H1 (cell line): Measurements from ENCODE around the gene DRP2. TPM values are rescaled to one million over a fixed set of nuclear protein-coding genes. Genes with fewer than 3 reads are reported as not detected.

Experiments used
- CTCF ChIA-PET: fragments of 300-600 bp; sonication (Branson Sonifier 250); formaldehyde crosslinking; loops from one replicate; lab custom pipeline; 2021; ENCODE audit not compliant: partially characterized antibody; lab: Charles Lee
- POLR2A ChIA-PET: fragments of 300-600 bp; sonication (Branson Sonifier 250); formaldehyde crosslinking; loops from one replicate; lab custom pipeline; 2021; ENCODE audit warnings: inconsistent platforms; ENCODE audit not compliant: partially characterized antibody; lab: Charles Lee
- DNase-seq, 2 experiments: peaks; one replicate each; pipeline versions ENCODE4 v3.0.0 to v3.0.0-alpha.2; 2010 to 2022; ENCODE audit warnings: low spot score in 2 of 2, low read depth in 1 of 2, mixed read lengths in 1 of 2
- FAIRE-seq: peaks from 2 replicates; lab custom pipeline; 2011; peaks lifted over from hg19 to GRCh38; lab: Jason Lieb, UNC
- H2AFZ ChIP-seq: 2 replicates; pipeline ENCODE4 v1.8.1; 2012; ENCODE audit warnings: low read length, inconsistent platforms
- H2AK5ac ChIP-seq: 2 replicates; pipeline ENCODE4 v1.6.1; 2013; ENCODE audit warnings: low read depth, low read length
- H2BK120ac ChIP-seq: replicated peaks from 2 replicates; pipeline ENCODE3; 2013; ENCODE audit warnings: low read depth, low read length, inconsistent platforms
- H2BK12ac ChIP-seq: 2 replicates; pipeline ENCODE4 v1.6.1; 2013; ENCODE audit warnings: low read depth, low read length
- H2BK15ac ChIP-seq: 2 replicates; pipeline ENCODE4 v1.6.1; 2013; ENCODE audit warnings: low read length
- H2BK20ac ChIP-seq: 2 replicates; pipeline ENCODE4 v1.6.1; 2013; ENCODE audit warnings: low read length
- H2BK5ac ChIP-seq: 2 replicates; pipeline ENCODE4 v1.6.1; 2013; ENCODE audit warnings: low read depth, low read length
- H3K14ac ChIP-seq: 2 replicates; pipeline ENCODE4 v1.6.1; 2013; ENCODE audit warnings: inconsistent platforms; ENCODE audit not compliant: insufficient read length
- H3K18ac ChIP-seq: 2 replicates; pipeline ENCODE4 v1.6.1; 2013; ENCODE audit warnings: low read length; ENCODE audit errors: extremely low read depth
- H3K23ac ChIP-seq: 2 replicates; pipeline ENCODE4 v1.6.1; 2013; ENCODE audit warnings: inconsistent platforms; ENCODE audit not compliant: insufficient read length
- H3K23me2 ChIP-seq: 2 replicates; pipeline ENCODE4 v1.6.1; 2013; ENCODE audit warnings: low read depth, low read length
- H3K27ac ChIP-seq: 2 replicates; pipeline ENCODE4 v1.6.1; 2011; ENCODE audit warnings: low read depth, low read length, inconsistent platforms
- H3K27me3 ChIP-seq, 4 experiments: replicated peaks in 1 of 4; 1 replicate in 1 of 4; 2 replicates in 3 of 4; pipeline versions ENCODE4 v1.6.1 to v1.8.1; 2011 to 2013; ENCODE audit warnings: low read length in 3 of 4, mild to moderate bottlenecking in 3 of 4, inconsistent platforms in 2 of 4, mixed read lengths in 2 of 4, moderate library complexity in 1 of 4; ENCODE audit not compliant: control insufficient read depth in 3 of 4, insufficient read depth in 3 of 4; ENCODE audit errors: extremely low read depth in 1 of 4
- H3K36me3 ChIP-seq, 4 experiments: 2 replicates each; pipeline versions ENCODE4 v1.6.1 to v1.8.1; 2011 to 2013; ENCODE audit warnings: mild to moderate bottlenecking in 4 of 4, low read length in 3 of 4, moderate library complexity in 2 of 4, control low read depth in 1 of 4, inconsistent platforms in 1 of 4; ENCODE audit not compliant: insufficient read depth in 4 of 4, control insufficient read depth in 2 of 4
- H3K4ac ChIP-seq: replicated peaks from 2 replicates; pipeline ENCODE3; 2013; ENCODE audit warnings: low read length, low read depth, mixed read lengths, inconsistent platforms; ENCODE audit not compliant: insufficient read length
- H3K4me1 ChIP-seq, 4 experiments: replicated peaks in 1 of 4; 1 replicate in 1 of 4; 2 replicates in 3 of 4; pipeline versions ENCODE4 v1.6.1 to v1.8.1; 2011 to 2013; ENCODE audit warnings: low read length in 3 of 4, inconsistent platforms in 2 of 4, mixed read lengths in 1 of 4; ENCODE audit not compliant: insufficient read depth in 4 of 4, control insufficient read depth in 3 of 4
- H3K4me2 ChIP-seq, 2 experiments: 2 replicates each; pipeline versions ENCODE4 v1.6.1 to v1.8.1; 2011 to 2013; ENCODE audit warnings: low read depth in 2 of 2, low read length in 2 of 2, control low read depth in 1 of 2, inconsistent platforms in 1 of 2, mild to moderate bottlenecking in 1 of 2; ENCODE audit not compliant: insufficient read depth in 1 of 2
- H3K4me3 ChIP-seq, 4 experiments: fragments of 200-600, 300-600 bp in 1 of 4; sonication (generic), shearing (Covaris generic), sonication (Bioruptor Twin) in 1 of 4; 2 replicates each; pipeline versions ENCODE4 v1.5.1 to v1.8.1; 2011 to 2016; ENCODE audit warnings: low read length in 4 of 4, low read depth in 3 of 4, control low read depth in 2 of 4, inconsistent platforms in 2 of 4, mild to moderate bottlenecking in 2 of 4, mixed read lengths in 1 of 4, moderate library complexity in 1 of 4; ENCODE audit not compliant: insufficient read depth in 2 of 4; ENCODE audit errors: extremely low read depth in 1 of 4
- H3K56ac ChIP-seq: replicated peaks from 2 replicates; pipeline ENCODE3; 2013; ENCODE audit warnings: low read depth, mild to moderate bottlenecking, mixed read lengths, low read length, inconsistent platforms; ENCODE audit not compliant: insufficient read length
- H3K79me1 ChIP-seq: 2 replicates; pipeline ENCODE4 v1.6.1; 2013; ENCODE audit warnings: low read depth, low read length, control low read depth
- H3K79me2 ChIP-seq, 2 experiments: 2 replicates each; pipeline versions ENCODE4 v1.6.1 to v1.8.1; 2012 to 2013; ENCODE audit warnings: low read length in 2 of 2, mild to moderate bottlenecking in 2 of 2, inconsistent platforms in 1 of 2; ENCODE audit not compliant: insufficient read depth in 2 of 2, control insufficient read depth in 1 of 2
- H3K9ac ChIP-seq, 4 experiments: replicated peaks in 1 of 4; 1 replicate in 1 of 4; 2 replicates in 3 of 4; pipeline versions ENCODE4 v1.6.1 to v1.8.1; 2011 to 2013; ENCODE audit warnings: low read depth in 3 of 4, low read length in 3 of 4, control low read depth in 2 of 4, mild to moderate bottlenecking in 2 of 4, moderate library complexity in 2 of 4, inconsistent platforms in 1 of 4; ENCODE audit errors: extremely low read depth in 1 of 4
- H3K9me3 ChIP-seq, 2 experiments: 2 replicates each; pipeline versions ENCODE4 v1.6.1 to v1.8.1; 2012 to 2013; ENCODE audit warnings: mild to moderate bottlenecking in 2 of 2, moderate library complexity in 2 of 2, control low read depth in 1 of 2, inconsistent platforms in 1 of 2, low read depth in 1 of 2, low read length in 1 of 2, mixed read lengths in 1 of 2; ENCODE audit not compliant: insufficient read depth in 2 of 2
- H4K20me1 ChIP-seq, 2 experiments: replicated peaks in 1 of 2; 2 replicates each; pipeline versions ENCODE3 to v1.8.1; 2011 to 2013; ENCODE audit warnings: inconsistent platforms in 2 of 2, low read length in 2 of 2, mild to moderate bottlenecking in 1 of 2; ENCODE audit not compliant: insufficient read depth in 2 of 2, control insufficient read depth in 1 of 2
- H4K5ac ChIP-seq: 2 replicates; pipeline ENCODE4 v1.6.1; 2013; ENCODE audit warnings: low read length, low read depth, mixed read lengths, inconsistent platforms; ENCODE audit not compliant: insufficient read length
- H4K8ac ChIP-seq: 2 replicates; pipeline ENCODE4 v1.8.0; 2013; ENCODE audit warnings: mild to moderate bottlenecking, moderate library complexity, low read length, inconsistent platforms; ENCODE audit not compliant: insufficient read depth; ENCODE audit errors: extremely low read depth
- H4K91ac ChIP-seq: replicated peaks from 2 replicates; pipeline ENCODE3; 2013; ENCODE audit warnings: low read length, mixed read lengths, inconsistent platforms; ENCODE audit not compliant: insufficient read length
- ASH2L ChIP-seq: fragments of 200-600, 300-600 bp; sonication (generic); IDR thresholded peaks from one replicate; pipeline ENCODE4 v1.7.1; 2017; ENCODE audit warnings: low read length
- BCL11A ChIP-seq, 2 experiments: IDR thresholded peaks; one replicate each; pipeline ENCODE4 v1.6.1; 2011; ENCODE audit warnings: low read depth in 2 of 2, low read length in 2 of 2, mild to moderate bottlenecking in 2 of 2
- CBX5 ChIP-seq: fragments of 300-800, 300-1000 bp; sonication (generic); IDR thresholded peaks from 2 replicates; pipeline ENCODE4 v1.7.1; 2016; ENCODE audit warnings: antibody characterized with exemption, low read length, low read depth
- CHD2 ChIP-seq: IDR thresholded peaks from 2 replicates; pipeline ENCODE4 v1.6.1; 2012; ENCODE audit warnings: low read length, improper control_type of control experiment
- FOSL1 ChIP-seq: IDR thresholded peaks from 2 replicates; pipeline ENCODE4 v1.6.1; 2011; ENCODE audit warnings: mild to moderate bottlenecking, low read depth, low read length, moderate library complexity; ENCODE audit not compliant: insufficient read depth
- WGBS, 2 experiments: shearing (Covaris generic) in 1 of 2; methylation state at CpG; one replicate each; pipeline versions ENCODE4 v1.1.6 to v1.1.7; 2013 to 2015; ENCODE audit warnings: low lambda C conversion rate in 2 of 2, mixed read lengths in 2 of 2, inconsistent platforms in 1 of 2, low coverage in 1 of 2, missing lambda C conversion rate in 1 of 2; ENCODE audit not compliant: insufficient replicate concordance in 2 of 2, insufficient coverage in 1 of 2, insufficient read length in 1 of 2; ENCODE audit errors: extremely low coverage in 1 of 2, missing lambda C conversion rate in 1 of 2; 5-methylcytosine and 5-hydroxymethylcytosine counted together
- polyA plus RNA-seq, 7 experiments: library from polyadenylated mRNA; depleted of rRNA in 3 of 7; stranded (reverse) in 5 of 7; unstranded in 2 of 7; fragments of >200 nt in 5 of 7; fragments of 200-250 nt in 2 of 7; gene quantifications; 1 replicate in 5 of 7; 2 replicates in 1 of 7; 4 replicates in 1 of 7; pipeline versions ENCODE4 v1.2.1 to v1.2.3, GENCODE V29; 2011 to 2013; ENCODE audit warnings: missing spikeins in 2 of 7, mixed read lengths in 2 of 7
- total RNA-seq: library from RNA; stranded (reverse); fragmentation: NEBNext Ultra II Directional; extraction: Animal tissue kit (Norgen Biotek cat#: 25700); gene quantifications from 2 replicates; pipeline ENCODE4 v1.2.1, GENCODE V29; 2021

The DRP2 gene
- total and polyA plus RNA-seq, 2 of the 8 experiments (the other 6 are each of a cell fraction or from before 2014, with no cell fraction given) = 0.18 to 0.20 TPM

DNA sequence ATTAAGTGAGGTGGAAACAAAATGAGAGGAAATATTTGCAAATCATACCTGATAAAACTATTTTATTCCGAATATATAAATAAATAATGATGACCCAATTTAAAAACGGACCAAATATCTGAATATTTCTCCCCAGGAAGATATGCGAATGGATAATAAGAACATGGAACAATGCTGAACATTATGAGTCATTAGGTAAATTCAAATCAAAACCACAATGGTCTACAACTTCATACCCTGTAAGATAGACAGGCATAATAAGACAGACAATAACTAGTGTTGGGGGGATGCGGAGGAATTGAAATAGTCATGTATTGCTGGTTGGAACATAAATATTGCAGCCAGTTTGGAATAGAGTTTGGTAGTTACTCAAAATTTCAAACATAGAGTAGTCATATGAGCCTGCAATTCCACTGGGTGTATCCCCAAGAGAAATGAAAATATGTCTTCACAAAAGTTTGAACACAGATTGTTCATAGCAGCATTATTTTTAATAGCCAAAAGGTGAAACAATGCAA is 47.6 kb upstream of the DRP2 start:
- Histone ChIP-seq H3K56ac (no peak overlapping the region), H3K4me3 (no peak overlapping the region), H2BK20ac (no peak overlapping the region), H4K91ac (no peak overlapping the region), H3K9me3 (no peaks in the 10 kb centered on the region), H3K4ac (no peak overlapping the region), H3K79me1 (no peaks in the 10 kb centered on the region), H2AK5ac (no peak overlapping the region), H3K23ac (no peak overlapping the region), H2BK12ac (no peak overlapping the region), H3K36me3 (no peaks in the 10 kb centered on the region), H2AFZ (no peak overlapping the region), H4K5ac (no peak overlapping the region), H4K20me1 (no peaks in the 10 kb centered on the region), H3K9ac (no peak overlapping the region), H3K79me2 (no peaks in the 10 kb centered on the region), H3K27ac (no peak overlapping the region), H3K4me2 (no peak overlapping the region), H3K14ac (no peak overlapping the region), H3K18ac (no peak overlapping the region), H4K8ac (no peak overlapping the region), H2BK15ac (no peak overlapping the region), H3K23me2 (no peaks in the 10 kb centered on the region), H3K4me1 (no peaks in the 10 kb centered on the region), H2BK120ac (no peak overlapping the region), H3K27me3 (no peaks in the 10 kb centered on the region), H2BK5ac (no peak overlapping the region)
- ChIA-PET POLR2A (no interaction called here), CTCF (no interaction called here)
- no peak for DNase-seq
- WGBS, 2 experiments = 77% methylated on average over 4 of the region's 4 CpGs; no CpG with 5 or more reads in 1 of the 2 experiments
- FAIRE-seq = peak; percentile 58
- no peak for TF ChIP-seq CHD2
- TF ChIP-seq FOSL1 = no peak
- TF ChIP-seq CBX5 = no peak
- no peak for TF ChIP-seq BCL11A (IDR thresholded peaks at IDR 0.05; ENCODE audit: low read depth in 2 of 2, low read length in 2 of 2)
- TF ChIP-seq ASH2L = no peak
- TF ChIP-seq, all 59 proteins: peak for 0
